ENCODE results near the gene USP25. TPM values are rescaled to one million over a fixed set of nuclear protein-coding genes. Genes with fewer than 3 reads are reported as not detected.

USP25 gene
- total RNA-seq, 1 experiment from 2014 or later = 22.1 TPM

DNA sequence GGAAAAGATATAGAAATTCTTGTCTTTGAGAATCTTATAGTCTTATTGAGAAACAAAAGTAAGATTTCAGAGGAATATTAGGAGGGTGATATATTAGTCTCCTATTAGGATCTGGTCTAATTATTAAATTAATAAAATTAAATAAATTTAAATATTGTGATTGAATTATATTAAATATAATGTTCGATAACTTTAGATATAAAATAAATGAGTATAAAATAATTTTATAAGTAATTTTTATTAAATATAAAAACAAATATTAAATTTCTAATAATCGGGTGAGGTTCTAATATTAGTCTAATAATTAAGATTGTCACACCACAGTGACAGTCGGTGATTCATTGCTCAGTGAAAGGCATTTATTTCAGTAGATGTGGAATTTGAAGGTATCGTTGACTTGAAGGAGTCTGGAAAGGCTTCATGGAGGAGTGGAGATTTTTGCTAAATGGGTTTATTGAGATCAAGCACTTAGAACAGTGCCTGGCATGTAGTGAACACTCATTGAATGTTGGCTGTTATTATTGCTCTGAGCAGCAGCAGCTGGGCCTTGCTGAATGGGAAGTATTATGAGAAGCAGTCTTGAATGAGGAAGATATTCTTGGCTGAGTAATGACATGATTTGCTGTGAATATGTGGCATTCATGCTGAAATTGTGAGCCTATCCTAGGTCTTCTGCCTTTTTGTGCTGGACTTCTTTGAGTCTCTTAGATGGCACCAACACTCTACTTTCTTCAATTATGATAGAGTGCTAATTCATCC is 74.6 kb downstream of the USP25 start:
- H3K4me1 Mint-ChIP-seq (ENCODE audit: low read depth, unreplicated experiment) = no peaks in the 10 kb centered on the region
- CTCF ChIA-PET = no interaction called here
- H3K4me3 Mint-ChIP-seq (ENCODE audit: low read depth, unreplicated experiment) = no peak overlapping the region
- H3K27ac Mint-ChIP-seq (ENCODE audit: unreplicated experiment) = no peak overlapping the region
- TF ChIP-seq, protein P1, sequence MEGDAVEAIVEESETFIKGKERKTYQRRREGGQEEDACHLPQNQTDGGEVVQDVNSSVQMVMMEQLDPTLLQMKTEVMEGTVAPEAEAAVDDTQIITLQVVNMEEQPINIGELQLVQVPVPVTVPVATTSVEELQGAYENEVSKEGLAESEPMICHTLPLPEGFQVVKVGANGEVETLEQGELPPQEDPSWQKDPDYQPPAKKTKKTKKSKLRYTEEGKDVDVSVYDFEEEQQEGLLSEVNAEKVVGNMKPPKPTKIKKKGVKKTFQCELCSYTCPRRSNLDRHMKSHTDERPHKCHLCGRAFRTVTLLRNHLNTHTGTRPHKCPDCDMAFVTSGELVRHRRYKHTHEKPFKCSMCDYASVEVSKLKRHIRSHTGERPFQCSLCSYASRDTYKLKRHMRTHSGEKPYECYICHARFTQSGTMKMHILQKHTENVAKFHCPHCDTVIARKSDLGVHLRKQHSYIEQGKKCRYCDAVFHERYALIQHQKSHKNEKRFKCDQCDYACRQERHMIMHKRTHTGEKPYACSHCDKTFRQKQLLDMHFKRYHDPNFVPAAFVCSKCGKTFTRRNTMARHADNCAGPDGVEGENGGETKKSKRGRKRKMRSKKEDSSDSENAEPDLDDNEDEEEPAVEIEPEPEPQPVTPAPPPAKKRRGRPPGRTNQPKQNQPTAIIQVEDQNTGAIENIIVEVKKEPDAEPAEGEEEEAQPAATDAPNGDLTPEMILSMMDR (IDR thresholded peaks at IDR 0.05; ENCODE audit: unreplicated experiment) = no peak
- H3K27me3 Mint-ChIP-seq (ENCODE audit: unreplicated experiment) = no peaks in the 10 kb centered on the region
- DNase-seq = no peak
- H3K9me3 Mint-ChIP-seq (ENCODE audit: low read depth, unreplicated experiment) = no peaks in the 10 kb centered on the region
- no TSS peak for BruUV-seq (replicated peaks)
- intact Hi-C loops (cut with micrococcal nuclease; ENCODE audit: unreplicated experiment) = no loop called here
- no peaks in the 10 kb centered on the region for H3K36me3 Mint-ChIP-seq (ENCODE audit: insufficient read depth, unreplicated experiment)

DNA sequence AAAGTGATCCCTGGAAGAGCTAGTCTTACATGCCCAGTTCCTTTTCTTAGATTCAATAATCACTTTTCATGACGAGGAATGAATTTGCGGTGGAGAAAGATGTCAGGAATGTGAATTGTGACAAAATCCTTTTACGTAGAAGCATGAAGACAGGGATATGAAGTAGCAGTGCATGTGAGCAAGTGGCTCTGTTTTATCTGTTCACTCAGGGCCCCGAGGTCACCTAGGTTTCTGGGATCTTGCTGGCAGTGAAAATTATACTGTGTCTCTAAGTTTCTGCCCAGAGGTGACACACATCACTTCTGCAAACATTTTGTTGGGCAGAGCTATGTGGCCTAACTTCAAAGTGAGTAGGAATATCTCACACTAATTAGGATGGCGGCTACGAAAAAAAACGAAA is 79.3 kb downstream of the USP25 start:
- no peak overlapping the region for H3K27ac Mint-ChIP-seq (ENCODE audit: unreplicated experiment)
- no peaks in the 10 kb centered on the region for H3K36me3 Mint-ChIP-seq (ENCODE audit: insufficient read depth, unreplicated experiment)
- TF ChIP-seq, protein P1 (IDR thresholded peaks at IDR 0.05; ENCODE audit: unreplicated experiment) = no peak
- intact Hi-C loops (cut with micrococcal nuclease; ENCODE audit: unreplicated experiment) = no loop called here
- H3K4me3 Mint-ChIP-seq (ENCODE audit: low read depth, unreplicated experiment) = no peak overlapping the region
- no TSS peak for BruUV-seq (replicated peaks)
- no peaks in the 10 kb centered on the region for H3K27me3 Mint-ChIP-seq (ENCODE audit: unreplicated experiment)
- CTCF ChIA-PET = no interaction called here
- no peak for DNase-seq
- peaks cover 4% of the 10 kb centered on the region for H3K9me3 Mint-ChIP-seq (ENCODE audit: low read depth, unreplicated experiment)
- no peaks in the 10 kb centered on the region for H3K4me1 Mint-ChIP-seq (ENCODE audit: low read depth, unreplicated experiment)

DNA sequence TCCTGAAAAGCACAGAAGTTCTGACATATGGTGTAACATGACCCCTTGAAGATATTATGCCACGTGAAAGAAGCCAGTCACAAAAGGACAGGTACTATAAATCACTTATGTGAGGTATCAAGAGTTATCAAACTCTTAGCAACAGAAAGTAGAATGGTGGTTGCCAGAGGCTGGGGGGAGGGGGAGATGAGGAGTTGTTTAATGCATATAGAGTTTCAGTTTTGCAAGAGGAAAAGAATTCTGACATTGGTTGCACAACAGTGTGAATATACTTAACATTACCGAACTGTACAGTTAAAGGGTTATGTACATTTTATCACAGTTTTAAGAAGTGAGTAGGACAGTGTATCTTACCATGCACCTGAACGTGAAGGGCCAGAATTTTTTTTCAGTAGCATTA is 80.0 kb downstream of the USP25 start:
- CTCF ChIA-PET = no interaction called here
- Mint-ChIP-seq H3K36me3 (ENCODE audit: insufficient read depth, unreplicated experiment) (peaks cover 4% of the 10 kb centered on the region), H3K27me3 (ENCODE audit: unreplicated experiment) (no peaks in the 10 kb centered on the region), H3K27ac (ENCODE audit: unreplicated experiment) (no peak overlapping the region), H3K9me3 (ENCODE audit: low read depth, unreplicated experiment) (peaks cover 8% of the 10 kb centered on the region), H3K4me1 (ENCODE audit: low read depth, unreplicated experiment) (no peaks in the 10 kb centered on the region), H3K4me3 (ENCODE audit: low read depth, unreplicated experiment) (no peak overlapping the region)
- no peak for DNase-seq
- intact Hi-C loops (cut with micrococcal nuclease; ENCODE audit: unreplicated experiment) = no loop called here
- TF ChIP-seq, protein P1 (IDR thresholded peaks at IDR 0.05; ENCODE audit: unreplicated experiment) = no peak
- no TSS peak for BruUV-seq (replicated peaks)

DNA sequence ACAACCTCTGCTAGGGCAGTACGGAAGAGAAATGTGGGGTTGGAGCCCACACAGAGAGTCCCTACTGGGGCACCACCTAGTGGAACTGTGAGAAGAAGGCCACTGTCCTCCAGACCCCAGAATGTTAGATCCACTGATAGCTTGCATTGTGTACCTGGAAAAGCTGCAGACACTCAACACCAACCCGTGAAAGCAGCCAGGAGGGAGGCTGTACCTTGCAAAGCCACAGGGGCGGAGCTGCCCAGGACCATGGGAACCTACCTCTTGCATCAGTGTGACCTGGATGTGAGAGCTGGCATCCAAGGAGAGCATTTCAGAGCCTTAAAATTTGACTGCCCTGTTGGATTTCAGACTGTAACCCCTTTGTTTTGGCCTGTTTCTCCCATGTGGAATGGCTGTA is 85.5 kb downstream of the USP25 start:
- no peaks in the 10 kb centered on the region for H3K27me3 Mint-ChIP-seq (ENCODE audit: unreplicated experiment)
- CTCF ChIA-PET = no interaction called here
- H3K27ac Mint-ChIP-seq (ENCODE audit: unreplicated experiment) = no peak overlapping the region
- DNase-seq = no peak
- no peaks in the 10 kb centered on the region for H3K4me1 Mint-ChIP-seq (ENCODE audit: low read depth, unreplicated experiment)
- intact Hi-C loops (cut with micrococcal nuclease; ENCODE audit: unreplicated experiment) = no loop called here
- TF ChIP-seq, protein P1 (IDR thresholded peaks at IDR 0.05; ENCODE audit: unreplicated experiment) = no peak
- no peak overlapping the region for H3K4me3 Mint-ChIP-seq (ENCODE audit: low read depth, unreplicated experiment)
- peaks cover 8% of the 10 kb centered on the region for H3K36me3 Mint-ChIP-seq (ENCODE audit: insufficient read depth, unreplicated experiment)
- H3K9me3 Mint-ChIP-seq (ENCODE audit: low read depth, unreplicated experiment) = peaks cover 14% of the 10 kb centered on the region
- no TSS peak for BruUV-seq (replicated peaks)
